Activated CD4-positive, alpha-beta T cell treated with anti-CD3 and anti-CD28 coated beads for 36 hours (primary cell): ENCODE measurements around the gene XPO1. TPM values are rescaled to one million over a fixed set of nuclear protein-coding genes. Genes with fewer than 3 reads are reported as not detected.

Source experiments
- ATAC-seq: fragments of 200-7000 bp; cut with Tn5 transposase; one replicate; pipeline ENCODE4 v1.10.0; 2021; ENCODE audit warnings: mild to moderate bottlenecking, moderate library complexity
- CTCF ChIA-PET: fragments of 350-600 bp; sonication (Branson Sonifier 250); formaldehyde crosslinking; loops from one replicate; lab custom pipeline; 2021; ENCODE audit warnings: antibody characterized with exemption; lab: Charles Lee
- POLR2A ChIA-PET: fragments of 350-600 bp; sonication (Branson Sonifier 250); formaldehyde crosslinking; loops from one replicate; lab custom pipeline; 2021; ENCODE audit warnings: antibody characterized with exemption, inconsistent platforms; lab: Charles Lee
- DNase-seq: peaks from one replicate; pipeline ENCODE4 v3.0.0-alpha.2; 2020
- H3K27ac Mint-ChIP-seq: one replicate; pipeline ENCODE4 v1.8.0; 2021; ENCODE audit warnings: mixed read lengths
- H3K27me3 Mint-ChIP-seq: one replicate; pipeline ENCODE4 v1.8.0; 2021; ENCODE audit warnings: mixed read lengths
- H3K36me3 Mint-ChIP-seq: one replicate; pipeline ENCODE4 v1.8.0; 2021; ENCODE audit warnings: low read depth, mixed read lengths
- H3K4me1 Mint-ChIP-seq: one replicate; pipeline ENCODE4 v1.8.0; 2021; ENCODE audit warnings: mixed read lengths
- H3K4me3 Mint-ChIP-seq: one replicate; pipeline ENCODE4 v1.8.0; 2021; ENCODE audit warnings: mild to moderate bottlenecking, moderate library complexity, mixed read lengths
- H3K9me3 Mint-ChIP-seq: one replicate; pipeline ENCODE4 v1.8.0; 2021; ENCODE audit warnings: low read depth, mixed read lengths
- intact Hi-C, 2 experiments: fragments of 100-400 bp; cut with DNase I in 1 of 2; cut with micrococcal nuclease in 1 of 2; formaldehyde crosslinking; loops; one replicate each; pipeline versions ENCODE4 v1.14.2 to v1.15.1; 2022 to 2024; cut with DNase I, micrococcal nuclease
- total RNA-seq, 2 experiments: library from RNA; stranded (reverse); gene quantifications; one replicate each; pipeline ENCODE4 v1.2.3, GENCODE V29; 2021

Gene XPO1
- total RNA-seq, 2 experiments from 2014 or later = 187 to 214 TPM

DNA sequence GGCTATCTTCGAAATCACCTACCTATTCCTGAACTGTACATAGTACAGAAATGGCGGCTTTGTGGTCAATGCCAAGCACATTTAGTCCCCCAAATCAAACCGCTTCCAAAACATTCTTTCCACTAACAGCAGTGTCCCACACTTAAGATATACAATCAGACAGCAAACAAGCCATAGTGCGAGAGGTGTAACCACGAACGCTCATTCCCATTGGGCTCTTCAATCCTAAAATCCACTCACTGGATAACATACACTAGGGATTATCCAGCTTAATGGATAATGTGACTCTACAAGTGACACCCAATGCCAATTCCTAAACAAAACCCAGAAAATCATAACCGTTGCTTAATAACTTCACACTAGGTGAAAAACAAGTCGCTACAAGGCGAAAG, 2.0 kb downstream of the XPO1 start:
- Mint-ChIP-seq H3K4me1 (peaks cover 36% of the 10 kb centered on the region), H3K27me3 (no peaks in the 10 kb centered on the region), H3K9me3 (no peaks in the 10 kb centered on the region), H3K27ac (peak overlapping the region; percentile 98), H3K4me3 (peak overlapping the region; percentile 95), H3K36me3 (peaks cover 29% of the 10 kb centered on the region)
- ChIA-PET POLR2A (interaction anchor here (1.2 kb wide), 1 partner anchor 9 kb away, joined by 3 read pairs; no protein-coding TSS in a partner anchor), CTCF (no interaction called here)
- no peak for ATAC-seq
- DNase-seq = peak; percentile 30
- intact Hi-C loops = loop anchor here (1.0 to 10.0 kb wide), 7 partner anchors 65 to 981 kb away; partner anchors contain the start of genes BCL11A (in 1 of the 2), CCT4 (in 1 of the 2), COMMD1 (in 1 of the 2) and PAPOLG (in 1 of the 2)

DNA sequence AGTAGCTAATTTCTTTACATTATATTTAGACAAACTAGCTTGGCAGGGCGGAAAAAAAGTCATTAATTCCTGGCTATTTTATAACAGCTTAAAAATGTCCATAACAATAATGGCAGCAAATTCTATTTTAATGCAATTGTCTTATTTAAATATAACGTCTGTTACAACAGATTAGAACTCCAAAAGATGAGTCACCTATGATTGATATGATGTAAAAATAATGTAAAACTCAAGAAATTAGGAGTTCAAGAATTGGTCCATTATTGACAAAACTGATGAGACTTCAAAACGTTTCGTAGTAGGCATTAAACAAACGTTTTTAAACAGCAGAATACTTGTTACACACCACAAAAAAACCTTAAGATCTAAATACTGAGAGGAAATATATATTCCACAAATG, 2.7 kb downstream of the XPO1 start:
- DNase-seq (no peak), ATAC-seq (no peak)
- Mint-ChIP-seq H3K4me3 (peak overlapping the region; percentile 95), H3K36me3 (peaks cover 33% of the 10 kb centered on the region), H3K4me1 (peaks cover 42% of the 10 kb centered on the region), H3K27me3 (no peaks in the 10 kb centered on the region), H3K9me3 (no peaks in the 10 kb centered on the region), H3K27ac (peak overlapping the region; percentile 98)
- ChIA-PET POLR2A (interaction anchor here (0.8 to 1.1 kb wide), 2 partner anchors 229 to 332 kb away, joined by 3 read pairs; no protein-coding TSS in a partner anchor), CTCF (interaction anchor here (1.0 to 1.3 kb wide), 2 partner anchors 11 to 518 kb away, joined by 3 to 4 read pairs; partner anchors contain the start of gene PEX13)
- intact Hi-C loops = loop anchor here (5.0 to 10.0 kb wide), 5 partner anchors 108 to 981 kb away; partner anchors contain the start of genes BCL11A (in 1 of the 2), CCT4 (in 1 of the 2), COMMD1 (in 1 of the 2) and PAPOLG (in 1 of the 2)

DNA sequence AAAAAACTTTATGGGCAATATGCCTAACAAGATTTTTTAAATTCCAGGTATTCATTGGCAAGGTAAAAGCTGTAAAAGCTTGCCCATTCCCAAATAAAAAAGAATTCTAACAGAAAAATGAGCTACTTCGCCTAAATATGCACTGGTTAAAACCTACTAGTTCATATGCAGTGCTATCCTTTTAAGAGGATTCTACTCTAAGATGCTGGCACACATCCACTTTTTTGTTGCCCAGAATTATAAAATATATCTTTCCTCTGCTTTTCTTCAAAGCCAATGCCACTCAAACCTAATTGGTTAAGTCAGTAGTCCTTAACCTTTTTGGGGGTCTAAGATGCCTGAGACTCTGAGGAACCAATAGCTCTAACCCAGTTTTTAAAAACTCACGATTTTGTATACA, 3.2 kb downstream of the XPO1 start:
- DNase-seq = no peak
- ChIA-PET POLR2A (interaction anchor here (0.8 to 1.1 kb wide), 2 partner anchors 229 to 332 kb away, joined by 3 read pairs; no protein-coding TSS in a partner anchor), CTCF (interaction anchor here (0.5 to 1.3 kb wide), 3 partner anchors 9 to 518 kb away, joined by 3 to 5 read pairs (median 4); partner anchors contain the start of gene PEX13)
- Mint-ChIP-seq H3K4me3 (peak overlapping the region; percentile 95), H3K36me3 (peaks cover 36% of the 10 kb centered on the region), H3K27me3 (no peaks in the 10 kb centered on the region), H3K4me1 (peaks cover 47% of the 10 kb centered on the region), H3K9me3 (no peaks in the 10 kb centered on the region), H3K27ac (peak overlapping the region; percentile 98)
- intact Hi-C loops = loop anchor here (5.0 to 10.0 kb wide), 5 partner anchors 108 to 980 kb away; partner anchors contain the start of genes BCL11A (in 1 of the 2), CCT4 (in 1 of the 2), COMMD1 (in 1 of the 2) and PAPOLG (in 1 of the 2)
- no peak for ATAC-seq

DNA sequence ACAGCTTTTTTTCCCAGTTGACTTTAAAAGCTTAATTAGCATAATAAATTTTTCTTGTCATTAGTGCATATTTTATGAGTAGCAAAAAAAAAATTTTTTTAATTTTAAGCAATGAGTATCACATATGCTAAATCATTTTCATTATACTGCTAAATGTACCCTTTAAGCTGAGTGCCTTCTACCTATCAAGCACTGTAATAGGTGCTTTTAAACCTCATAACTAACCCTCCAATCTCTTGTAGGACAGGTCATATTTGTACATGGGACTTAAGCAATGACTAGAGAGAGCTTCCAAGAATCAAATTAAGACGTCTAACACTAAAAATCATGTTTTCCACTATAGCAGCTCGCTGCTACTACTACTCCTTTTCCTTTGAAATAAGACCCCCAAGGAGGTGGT, 7.4 kb downstream of the XPO1 start:
- Mint-ChIP-seq H3K4me3 (no peak overlapping the region), H3K36me3 (peaks cover 39% of the 10 kb centered on the region), H3K4me1 (peaks cover 67% of the 10 kb centered on the region), H3K9me3 (no peaks in the 10 kb centered on the region), H3K27ac (no peak overlapping the region), H3K27me3 (no peaks in the 10 kb centered on the region)
- ATAC-seq (peak; percentile 59), DNase-seq (no peak)
- intact Hi-C loops = loop anchor here in 1 of 2 experiments (10.0 kb wide), 1 partner anchor 976 kb away; the partner anchor contains the start of gene BCL11A
- CTCF ChIA-PET = interaction anchor here (0.7 to 1.5 kb wide), 5 partner anchors 8 to 187 kb away, joined by 3 to 6 read pairs (median 3); no protein-coding TSS in a partner anchor
- POLR2A ChIA-PET = interaction anchor here (0.6 kb wide), 1 partner anchor 23 kb away, joined by 4 read pairs; no protein-coding TSS in a partner anchor

DNA sequence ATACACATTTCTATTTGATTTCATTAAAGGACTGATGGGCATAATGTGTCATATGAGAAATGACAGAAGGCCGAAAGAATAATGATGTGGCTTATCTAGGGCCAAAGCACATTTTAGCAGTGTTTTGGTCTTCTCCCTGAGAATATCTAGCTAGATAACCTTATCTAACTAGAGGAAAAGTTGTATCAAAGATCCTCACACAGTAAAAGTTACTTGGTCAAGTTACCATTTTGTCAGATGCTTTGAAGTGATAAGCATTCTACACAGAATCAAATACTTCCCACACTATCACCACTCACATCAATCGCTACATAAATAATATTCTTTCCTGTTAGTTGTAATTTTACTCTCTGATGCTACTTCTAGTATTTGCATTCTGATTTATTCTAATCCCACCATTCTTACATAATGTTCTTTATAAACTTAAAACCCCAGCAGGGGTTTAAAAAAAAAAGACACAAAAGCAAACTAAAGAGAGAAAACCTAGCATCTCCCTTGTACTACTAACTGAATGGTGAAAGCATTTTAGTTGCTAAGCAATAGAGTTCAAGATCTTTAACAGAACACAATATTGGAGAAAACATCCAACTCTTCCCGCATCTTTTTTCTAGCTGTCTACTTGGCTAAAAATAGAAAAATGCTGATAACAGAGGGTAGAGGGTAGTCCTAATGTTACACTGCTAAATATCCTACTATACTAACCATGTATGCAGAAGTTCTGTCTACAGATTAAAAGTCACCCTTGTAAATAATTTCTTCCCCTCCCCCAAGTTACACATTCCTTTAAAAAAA, 8.0 kb downstream of the XPO1 start:
- no peak for ATAC-seq
- intact Hi-C loops = loop anchor here in 1 of 2 experiments (10.0 kb wide), 1 partner anchor 975 kb away; the partner anchor contains the start of gene BCL11A
- Mint-ChIP-seq H3K36me3 (peaks cover 39% of the 10 kb centered on the region), H3K9me3 (no peaks in the 10 kb centered on the region), H3K4me3 (no peak overlapping the region), H3K4me1 (peaks cover 66% of the 10 kb centered on the region), H3K27ac (no peak overlapping the region), H3K27me3 (no peaks in the 10 kb centered on the region)
- no peak for DNase-seq
- ChIA-PET CTCF (interaction anchor here (0.6 to 1.5 kb wide), 5 partner anchors 9 to 349 kb away, joined by 3 to 6 read pairs (median 3); no protein-coding TSS in a partner anchor), POLR2A (interaction anchor here (0.6 to 1.1 kb wide), 2 partner anchors 8 to 23 kb away, joined by 4 read pairs; partner anchors contain the start of gene XPO1)

DNA sequence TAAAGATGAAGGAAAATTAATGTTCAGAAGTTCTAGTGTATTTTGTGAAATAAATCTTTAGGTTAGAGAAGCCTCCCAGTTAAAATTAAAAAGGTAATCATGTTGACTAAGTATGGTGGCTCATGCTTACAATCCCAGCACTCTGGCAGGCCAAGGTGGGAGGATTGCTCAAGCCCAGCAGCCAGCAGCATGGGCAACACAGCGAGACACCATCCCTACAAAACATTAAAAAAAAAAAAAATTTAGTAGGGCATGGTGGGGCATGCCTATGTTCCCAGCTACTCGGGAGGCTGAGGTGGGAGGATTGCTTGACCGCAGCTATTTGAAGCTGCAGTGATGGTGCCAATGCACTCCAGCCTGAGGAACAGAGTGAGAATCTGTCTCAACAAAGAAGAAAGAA, 17.9 kb downstream of the XPO1 start:
- H3K36me3 Mint-ChIP-seq = peaks cover 62% of the 10 kb centered on the region
- no peaks in the 10 kb centered on the region for H3K27me3 Mint-ChIP-seq
- no peaks in the 10 kb centered on the region for H3K9me3 Mint-ChIP-seq
- ATAC-seq = no peak
- ChIA-PET CTCF (interaction anchor here (0.6 to 2.0 kb wide), 2 partner anchors 11 to 392 kb away, joined by 3 to 6 read pairs; no protein-coding TSS in a partner anchor), POLR2A (interaction anchor here (1.1 kb wide), 1 partner anchor 18 kb away, joined by 3 read pairs; the partner anchor contains the start of gene XPO1)
- no peak overlapping the region for H3K4me3 Mint-ChIP-seq
- peaks cover 17% of the 10 kb centered on the region for H3K4me1 Mint-ChIP-seq
- no peak for DNase-seq
- no peak overlapping the region for H3K27ac Mint-ChIP-seq
- intact Hi-C loops = no loop called here

DNA sequence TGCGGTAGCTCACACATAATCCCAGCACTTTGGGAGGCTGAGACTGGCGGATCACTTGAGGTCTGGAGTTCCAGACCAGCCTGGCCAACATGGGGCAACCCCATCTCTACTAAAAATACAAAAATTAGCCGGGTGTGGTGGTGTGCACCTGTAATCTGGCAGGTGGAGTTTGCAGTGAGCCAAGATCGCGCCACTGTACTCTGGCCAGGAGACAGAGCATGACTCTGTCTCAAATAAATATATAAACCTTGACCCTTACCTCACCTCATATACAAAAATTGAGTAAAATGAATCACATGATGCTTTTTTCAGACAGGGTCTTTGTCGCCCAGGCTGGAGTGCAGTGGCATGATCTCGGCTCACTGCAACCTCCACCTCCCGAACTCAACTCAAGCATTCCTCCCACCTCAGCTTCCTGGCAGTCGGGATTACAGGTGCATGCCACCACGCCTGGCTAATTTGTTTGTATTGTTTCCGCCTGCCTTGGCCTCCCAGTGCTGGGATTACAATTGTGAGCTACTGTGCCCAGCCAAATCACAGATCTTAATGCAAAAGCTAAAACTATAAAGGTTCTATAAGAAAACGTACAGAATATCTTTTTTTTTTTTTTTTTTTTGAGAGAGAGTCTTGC, 25.3 kb downstream of the XPO1 start:
- no peak overlapping the region for H3K27ac Mint-ChIP-seq
- intact Hi-C loops = no loop called here
- H3K36me3 Mint-ChIP-seq = peaks cover 65% of the 10 kb centered on the region
- no peak for DNase-seq
- ChIA-PET CTCF (no interaction called here), POLR2A (no interaction called here)
- H3K27me3 Mint-ChIP-seq = no peaks in the 10 kb centered on the region
- H3K9me3 Mint-ChIP-seq = no peaks in the 10 kb centered on the region
- H3K4me1 Mint-ChIP-seq = peaks cover 8% of the 10 kb centered on the region
- ATAC-seq = no peak
- no peak overlapping the region for H3K4me3 Mint-ChIP-seq

DNA sequence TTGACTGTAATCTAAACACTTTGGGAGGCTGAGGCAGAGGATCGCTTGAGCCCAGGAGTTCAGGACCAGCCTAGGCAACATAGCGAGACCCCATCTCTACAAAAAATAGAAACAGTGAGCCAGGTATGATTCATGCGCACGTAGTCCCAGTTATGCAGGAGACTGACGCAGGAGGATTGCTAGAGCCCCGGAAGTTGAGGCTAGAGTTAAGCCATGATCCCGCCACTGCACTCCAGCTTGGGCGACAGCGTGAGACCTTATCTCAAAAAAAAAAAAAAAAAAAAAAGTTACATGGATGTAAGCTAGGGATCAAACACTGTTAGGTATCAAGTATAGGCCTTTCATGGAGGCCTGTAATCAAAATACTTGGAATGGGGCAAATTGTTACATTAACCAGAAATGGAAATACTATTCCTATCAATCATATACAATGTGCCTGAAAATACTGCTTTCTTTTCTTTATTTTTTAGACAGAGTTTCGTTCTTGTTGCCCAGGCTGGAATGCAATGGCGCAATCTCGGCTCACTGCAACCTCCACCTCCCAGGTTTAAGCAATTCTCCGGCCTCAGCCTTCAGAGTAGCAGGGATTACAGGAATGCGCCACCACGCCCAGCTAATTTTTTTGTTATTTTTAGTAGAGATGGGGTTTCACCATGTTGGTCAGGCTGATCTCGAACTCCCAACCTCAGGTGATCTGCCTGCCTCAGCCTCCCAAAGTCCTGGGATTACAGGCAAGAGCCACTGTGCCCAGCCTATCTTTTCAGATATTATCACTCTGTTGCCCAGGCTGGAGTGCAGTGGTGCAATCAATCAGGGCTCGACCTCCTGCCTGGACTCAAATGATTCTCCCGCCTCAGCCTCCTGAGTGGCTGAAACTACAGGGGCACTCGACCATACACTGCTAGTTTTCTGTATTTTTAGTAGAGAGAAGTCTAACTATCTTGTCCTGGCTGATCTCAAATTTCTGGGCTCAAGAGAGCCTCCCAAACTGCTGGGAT, 27.2 kb downstream of the XPO1 start:
- H3K36me3 Mint-ChIP-seq = peaks cover 53% of the 10 kb centered on the region
- no peak overlapping the region for H3K4me3 Mint-ChIP-seq
- intact Hi-C loops = no loop called here
- DNase-seq = no peak
- H3K4me1 Mint-ChIP-seq = peaks cover 8% of the 10 kb centered on the region
- no peaks in the 10 kb centered on the region for H3K9me3 Mint-ChIP-seq
- no peaks in the 10 kb centered on the region for H3K27me3 Mint-ChIP-seq
- H3K27ac Mint-ChIP-seq = no peak overlapping the region
- CTCF ChIA-PET = interaction anchor here (0.7 to 0.9 kb wide), 2 partner anchors 17 to 308 kb away, joined by 3 read pairs; no protein-coding TSS in a partner anchor
- no peak for ATAC-seq
- POLR2A ChIA-PET = no interaction called here

DNA sequence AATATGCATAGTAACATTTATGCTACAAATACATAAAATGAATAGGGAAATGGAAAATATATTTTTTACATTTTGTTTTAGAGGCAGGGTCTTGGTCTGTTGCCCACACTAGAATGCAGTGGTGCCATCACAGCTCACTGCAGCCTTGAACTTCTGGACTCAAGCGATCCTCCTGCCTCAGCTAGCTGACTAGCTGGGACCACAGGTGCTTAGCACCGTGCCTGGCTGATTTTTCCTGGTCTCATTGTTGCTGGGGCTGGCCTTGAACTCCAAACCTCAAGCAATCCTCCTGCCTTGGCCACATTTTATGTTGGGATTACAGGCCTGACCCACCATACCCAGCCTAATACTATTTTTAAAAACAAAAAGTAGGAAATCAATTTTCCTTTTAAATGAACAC, 33.2 kb downstream of the XPO1 start:
- intact Hi-C loops = no loop called here
- ATAC-seq (no peak), DNase-seq (no peak)
- peaks cover 4% of the 10 kb centered on the region for H3K4me1 Mint-ChIP-seq
- H3K4me3 Mint-ChIP-seq = no peak overlapping the region
- ChIA-PET POLR2A (interaction anchor here (0.7 kb wide), 1 partner anchor 17 kb away, joined by 3 read pairs; no protein-coding TSS in a partner anchor), CTCF (interaction anchor here (0.9 kb wide), 1 partner anchor 13 kb away, joined by 3 read pairs; no protein-coding TSS in a partner anchor)
- no peak overlapping the region for H3K27ac Mint-ChIP-seq
- no peaks in the 10 kb centered on the region for H3K27me3 Mint-ChIP-seq
- H3K36me3 Mint-ChIP-seq = peaks cover 32% of the 10 kb centered on the region
- H3K9me3 Mint-ChIP-seq = no peaks in the 10 kb centered on the region

DNA sequence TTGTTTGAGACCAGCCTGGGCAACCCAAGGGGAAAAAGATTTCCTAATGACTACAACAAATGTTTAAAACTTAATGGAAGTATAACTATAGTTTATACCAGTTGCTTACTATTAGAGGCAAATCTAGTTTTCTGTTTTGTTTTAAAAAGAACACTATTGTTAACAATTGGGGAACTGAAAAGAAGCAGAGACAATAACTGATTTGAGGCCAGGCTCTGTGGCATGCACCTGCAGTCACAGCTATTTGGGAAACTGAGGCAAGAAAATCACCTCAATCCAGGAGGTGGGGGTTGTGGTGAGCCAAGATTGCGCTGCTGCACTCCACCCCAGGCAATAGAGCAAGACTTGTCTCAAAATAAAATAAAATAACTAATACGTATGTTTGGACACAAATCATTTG, 39.1 kb downstream of the XPO1 start:
- H3K4me1 Mint-ChIP-seq = peaks cover 12% of the 10 kb centered on the region
- CTCF ChIA-PET = no interaction called here
- intact Hi-C loops = no loop called here
- ATAC-seq = no peak
- H3K9me3 Mint-ChIP-seq = no peaks in the 10 kb centered on the region
- no peak overlapping the region for H3K4me3 Mint-ChIP-seq
- H3K36me3 Mint-ChIP-seq = peaks cover 44% of the 10 kb centered on the region
- H3K27me3 Mint-ChIP-seq = no peaks in the 10 kb centered on the region
- no peak for DNase-seq
- POLR2A ChIA-PET = no interaction called here
- no peak overlapping the region for H3K27ac Mint-ChIP-seq
